A549 (cell line): ENCODE measurements around the gene GATA2. TPM values are rescaled to one million over a fixed set of nuclear protein-coding genes. Genes with fewer than 3 reads are reported as not detected.

ENCODE experiments used
- ATAC-seq, 2 experiments: fragments of 200-7000 bp in 1 of 2; fragments of >200 bp in 1 of 2; cut with Nextera tagmentation in 1 of 2; cut with Tn5 transposase in 1 of 2; 3 replicates each; pipeline versions ENCODE4 v1.8.0 to v1.9.1; 2018 to 2020; ENCODE audit warnings: mild to moderate bottlenecking in 1 of 2, moderate library complexity in 1 of 2
- CTCF ChIA-PET: fragments of 300-600 bp; sonication (Branson Sonifier 250); formaldehyde crosslinking; extraction: SDS; loops from one replicate; lab custom pipeline; 2021; ENCODE audit warnings: antibody characterized with exemption, inconsistent platforms; lab: Yijun Ruan, JAX
- POLR2A ChIA-PET: fragments of 350-600 bp; formaldehyde crosslinking; extraction: SDS; loops from one replicate; lab custom pipeline; 2021; ENCODE audit warnings: antibody characterized with exemption, inconsistent platforms; lab: Yijun Ruan, JAX
- DNase-seq, 2 experiments: peaks; one replicate each; pipeline versions ENCODE4 v3.0.0 to v3.0.0-alpha.2; 2011 to 2016; ENCODE audit warnings: low read depth in 1 of 2, low spot score in 1 of 2
- FAIRE-seq: peaks from 2 replicates; lab custom pipeline; 2011; peaks lifted over from hg19 to GRCh38; lab: Jason Lieb, UNC
- H3K27ac ChIP-seq, 2 experiments: fragments of >200 bp; sonication (Bioruptor Twin); formaldehyde crosslinking; 3 replicates each; pipeline ENCODE4 v1.5.1; 2016 to 2017
- H3K4me1 ChIP-seq: fragments of >200 bp; sonication (Bioruptor Twin); formaldehyde crosslinking; 3 replicates; pipeline ENCODE4 v1.6.1; 2016
- H3K4me2 ChIP-seq: fragments of >200 bp; sonication (Bioruptor Twin); formaldehyde crosslinking; 3 replicates; pipeline ENCODE4 v1.6.1; 2016
- H3K4me3 ChIP-seq: fragments of >200 bp; sonication (Bioruptor Twin); formaldehyde crosslinking; 3 replicates; pipeline ENCODE4 v1.5.1; 2016
- H3K9me3 ChIP-seq: fragments of >200 bp; sonication (Bioruptor Twin); formaldehyde crosslinking; 3 replicates; pipeline ENCODE4 v1.6.1; 2016
- BHLHE40 ChIP-seq: IDR thresholded peaks from 2 replicates; pipeline ENCODE4 v1.6.1; 2012; ENCODE audit warnings: low read depth, low read length, inconsistent platforms
- EHF ChIP-seq: fragments of 250-450 bp; sonication (Bioruptor Pico); IDR thresholded peaks from 2 replicates; pipeline ENCODE4 v1.5.0; 2020; ENCODE audit warnings: mild to moderate bottlenecking
- ESRRA ChIP-seq: fragments of 150-350 bp; IDR thresholded peaks from 2 replicates; pipeline ENCODE4 v1.6.1; 2014; ENCODE audit warnings: mild to moderate bottlenecking, low read length, borderline replicate concordance
- FOSL2 ChIP-seq, 2 experiments: fragments of 450-650 bp in 1 of 2; fragments of >200 bp in 1 of 2; sonication (Bioruptor Twin) in 1 of 2; formaldehyde crosslinking; IDR thresholded peaks; 2 replicates each; pipeline versions ENCODE4 v1.5.0 to v1.6.1; 2016 to 2020; ENCODE audit warnings: mild to moderate bottlenecking in 1 of 2, moderate library complexity in 1 of 2
- FOXS1 ChIP-seq: fragments of 250-450 bp; sonication (Bioruptor Pico); IDR thresholded peaks from 2 replicates; pipeline ENCODE4 v1.5.0; 2020; ENCODE audit warnings: mild to moderate bottlenecking, moderate library complexity
- HDAC2 ChIP-seq: fragments of 200-600 bp; sonication (generic); IDR thresholded peaks from 2 replicates; pipeline ENCODE4 v1.6.1; 2016
- HOXB13 ChIP-seq: fragments of 250-450 bp; sonication (Bioruptor Pico); IDR thresholded peaks from 2 replicates; pipeline ENCODE4 v1.5.0; 2020; ENCODE audit warnings: low read depth, mild to moderate bottlenecking, moderate library complexity
- JUN ChIP-seq, 2 experiments: fragments of >200 bp; sonication (Bioruptor Twin); formaldehyde crosslinking; IDR thresholded peaks; 2 replicates in 1 of 2; 3 replicates in 1 of 2; pipeline ENCODE4 v1.6.1; 2016 to 2017
- PHF8 ChIP-seq: fragments of 200-600 bp; sonication (generic); IDR thresholded peaks from 2 replicates; pipeline ENCODE4 v1.6.1; 2016; ENCODE audit warnings: low read depth, mild to moderate bottlenecking, antibody characterized with exemption, moderate library complexity, borderline replicate concordance
- RCOR1 ChIP-seq: fragments of 150-350 bp; IDR thresholded peaks from 2 replicates; pipeline ENCODE4 v1.6.1; 2014; ENCODE audit warnings: antibody characterized with exemption, low read length, low read depth
- RFX5 ChIP-seq: fragments of 450-650 bp; IDR thresholded peaks from 2 replicates; pipeline ENCODE4 v1.7.1; 2014; ENCODE audit warnings: antibody characterized with exemption, mild to moderate bottlenecking, moderate library complexity
- TP53 ChIP-seq: fragments of 250-450 bp; sonication (Bioruptor Pico); IDR thresholded peaks from 2 replicates; pipeline ENCODE4 v1.5.0; 2021; ENCODE audit warnings: mild to moderate bottlenecking, moderate library complexity
- ZC3H11A ChIP-seq: fragments of 450-650 bp; IDR thresholded peaks from 2 replicates; pipeline ENCODE4 v1.6.1; 2014; ENCODE audit warnings: antibody characterized with exemption, mild to moderate bottlenecking
- WGBS: methylation state at CpG from one replicate; pipeline ENCODE4 v1.1.6; 2017; ENCODE audit errors: missing lambda C conversion rate; 5-methylcytosine and 5-hydroxymethylcytosine counted together
- polyA plus RNA-seq, 4 experiments: library from polyadenylated mRNA; depleted of rRNA in 3 of 4; stranded (reverse); fragments of >200 nt; fragmentation: RNase III in 1 of 4; extraction: RNeasy Plus Mini Kit Qiagen cat#74134 plus additional on column Dnase treatment in 1 of 4; gene quantifications; 2 replicates in 3 of 4; 3 replicates in 1 of 4; pipeline ENCODE4 v1.2.3, GENCODE V29; 2011 to 2017
- TF ChIP-seq, protein P1 (sequence below): fragments of 200-600 bp; sonication (generic); IDR thresholded peaks from 2 replicates; pipeline ENCODE4 v1.6.1; 2016; ENCODE audit warnings: antibody characterized with exemption, mild to moderate bottlenecking, moderate library complexity
- TF ChIP-seq, protein P2 (sequence below): IDR thresholded peaks from 2 replicates; pipeline ENCODE4 v1.6.1; 2012
- TF ChIP-seq, protein P3 (sequence below): fragments of 250-450 bp; sonication (Bioruptor Pico); IDR thresholded peaks from 2 replicates; pipeline ENCODE4 v1.5.0; 2020; ENCODE audit warnings: low read depth, mild to moderate bottlenecking, moderate library complexity
- TF ChIP-seq, protein P4 (sequence below): IDR thresholded peaks from 2 replicates; pipeline ENCODE4 v1.6.1; 2012; ENCODE audit warnings: low read depth, borderline replicate concordance
- TF ChIP-seq, protein P5 (sequence below): fragments of >200 bp; sonication (Bioruptor Twin); formaldehyde crosslinking; IDR thresholded peaks from 3 replicates; pipeline ENCODE4 v1.6.1; 2016

Gene GATA2
- polyA plus RNA-seq, 2 of the 4 experiments (the other 2 are of a cell fraction) = 0.68 to 4.9 TPM

DNA sequence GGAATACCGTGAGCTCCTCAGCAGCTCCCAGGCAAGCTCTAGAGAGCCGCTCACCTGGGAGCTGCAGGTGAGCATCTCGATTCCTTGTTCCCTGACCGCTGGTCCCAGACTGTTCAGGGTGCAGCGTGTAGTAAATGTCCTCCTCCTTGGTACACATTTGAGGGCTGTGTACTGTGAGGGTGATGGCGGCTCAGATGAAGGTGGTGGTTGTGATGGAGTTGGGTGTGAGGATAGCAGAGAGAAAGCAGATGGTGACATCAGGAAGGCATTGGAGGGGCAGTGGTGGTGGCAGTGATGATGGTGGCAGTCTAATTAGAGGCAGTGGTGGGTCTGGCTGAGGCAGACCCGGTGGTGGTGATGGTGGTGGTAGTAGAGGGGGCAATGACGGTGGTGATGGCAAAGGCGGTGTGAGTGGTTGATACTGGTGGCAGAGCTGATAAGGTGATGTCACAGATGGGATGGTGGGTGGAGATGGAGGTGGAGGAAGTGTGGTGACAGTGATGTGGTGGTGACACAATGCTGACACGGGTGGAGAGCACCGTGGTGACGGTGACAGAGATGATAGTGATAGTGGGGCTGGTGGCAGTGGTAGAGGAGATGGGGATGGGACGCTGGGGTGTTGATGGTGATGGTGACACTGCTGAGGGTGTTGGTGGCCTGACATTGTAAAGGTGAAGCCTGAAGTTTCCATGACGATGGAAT, 26.0 kb downstream of the GATA2 start, which contains the start of gene DNAJB8 (continued):
- TF ChIP-seq, protein P1, sequence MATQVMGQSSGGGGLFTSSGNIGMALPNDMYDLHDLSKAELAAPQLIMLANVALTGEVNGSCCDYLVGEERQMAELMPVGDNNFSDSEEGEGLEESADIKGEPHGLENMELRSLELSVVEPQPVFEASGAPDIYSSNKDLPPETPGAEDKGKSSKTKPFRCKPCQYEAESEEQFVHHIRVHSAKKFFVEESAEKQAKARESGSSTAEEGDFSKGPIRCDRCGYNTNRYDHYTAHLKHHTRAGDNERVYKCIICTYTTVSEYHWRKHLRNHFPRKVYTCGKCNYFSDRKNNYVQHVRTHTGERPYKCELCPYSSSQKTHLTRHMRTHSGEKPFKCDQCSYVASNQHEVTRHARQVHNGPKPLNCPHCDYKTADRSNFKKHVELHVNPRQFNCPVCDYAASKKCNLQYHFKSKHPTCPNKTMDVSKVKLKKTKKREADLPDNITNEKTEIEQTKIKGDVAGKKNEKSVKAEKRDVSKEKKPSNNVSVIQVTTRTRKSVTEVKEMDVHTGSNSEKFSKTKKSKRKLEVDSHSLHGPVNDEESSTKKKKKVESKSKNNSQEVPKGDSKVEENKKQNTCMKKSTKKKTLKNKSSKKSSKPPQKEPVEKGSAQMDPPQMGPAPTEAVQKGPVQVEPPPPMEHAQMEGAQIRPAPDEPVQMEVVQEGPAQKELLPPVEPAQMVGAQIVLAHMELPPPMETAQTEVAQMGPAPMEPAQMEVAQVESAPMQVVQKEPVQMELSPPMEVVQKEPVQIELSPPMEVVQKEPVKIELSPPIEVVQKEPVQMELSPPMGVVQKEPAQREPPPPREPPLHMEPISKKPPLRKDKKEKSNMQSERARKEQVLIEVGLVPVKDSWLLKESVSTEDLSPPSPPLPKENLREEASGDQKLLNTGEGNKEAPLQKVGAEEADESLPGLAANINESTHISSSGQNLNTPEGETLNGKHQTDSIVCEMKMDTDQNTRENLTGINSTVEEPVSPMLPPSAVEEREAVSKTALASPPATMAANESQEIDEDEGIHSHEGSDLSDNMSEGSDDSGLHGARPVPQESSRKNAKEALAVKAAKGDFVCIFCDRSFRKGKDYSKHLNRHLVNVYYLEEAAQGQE = no peak
- TF ChIP-seq EHF (CRISPR knock-in tag) (no peak), RFX5 (no peak), TP53 (CRISPR knock-in tag) (no peak)

DNA sequence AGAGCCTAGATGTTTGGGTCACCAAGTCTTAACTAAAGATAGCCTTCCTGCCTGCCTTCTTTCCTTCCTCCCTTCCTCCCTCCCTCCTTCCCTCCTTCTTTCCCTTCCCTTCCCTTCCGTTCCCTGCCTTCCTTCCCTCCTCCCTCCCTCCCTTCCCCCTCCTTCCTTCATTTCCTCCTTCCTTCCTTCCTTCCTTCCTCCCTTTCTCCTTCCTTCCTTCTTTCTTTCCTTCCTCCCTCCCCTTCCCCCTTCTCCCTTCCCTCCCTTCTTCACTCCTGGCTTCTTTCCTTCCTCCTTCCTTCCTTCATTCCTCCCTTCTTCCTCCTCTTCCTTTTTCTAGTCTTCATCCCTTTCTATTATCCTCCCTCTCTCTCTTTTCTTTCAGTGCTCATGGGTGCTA, 28.3 kb downstream of the GATA2 start:
- TF ChIP-seq PHF8 (no peak), ZC3H11A (no peak), HDAC2 (no peak), FOXS1 (CRISPR knock-in tag) (no peak), JUN (IDR thresholded peaks at IDR 0.05) (no peak), ESRRA (no peak)
- TF ChIP-seq, protein P2, sequence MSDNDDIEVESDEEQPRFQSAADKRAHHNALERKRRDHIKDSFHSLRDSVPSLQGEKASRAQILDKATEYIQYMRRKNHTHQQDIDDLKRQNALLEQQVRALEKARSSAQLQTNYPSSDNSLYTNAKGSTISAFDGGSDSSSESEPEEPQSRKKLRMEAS = no peak
- POLR2A ChIA-PET = no interaction called here
- no peak for FAIRE-seq
- no peak for ATAC-seq
- Histone ChIP-seq H3K9me3 (no peaks in the 10 kb centered on the region), H3K4me3 (no peak overlapping the region), H3K4me2 (no peak overlapping the region), H3K4me1 (no peaks in the 10 kb centered on the region), H3K27ac (no peak overlapping the region)
- WGBS = no CpG with 5 or more reads among the region's 1 CpG
- DNase-seq = no peak
- CTCF ChIA-PET = no interaction called here

DNA sequence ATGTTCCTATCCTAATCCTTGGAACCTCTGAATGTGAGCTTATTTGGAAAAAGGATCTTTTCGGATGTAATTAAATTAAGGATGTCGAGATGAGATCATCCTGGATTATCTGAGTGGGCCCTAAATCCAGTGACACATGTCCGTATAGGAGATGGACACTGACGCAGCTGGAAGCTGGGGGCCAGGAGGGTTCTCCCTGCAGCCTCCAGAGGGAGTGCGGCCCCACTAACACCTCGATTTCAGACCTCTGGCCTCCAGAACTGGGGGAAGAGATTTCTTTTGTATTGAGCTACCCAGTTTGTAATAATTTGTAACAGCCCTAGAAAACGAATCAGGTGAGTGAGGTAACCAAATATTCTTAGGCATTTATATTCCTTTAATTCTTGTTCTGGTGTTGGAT, 28.8 kb downstream of the GATA2 start:
- DNase-seq (no peak), FAIRE-seq (no peak), ATAC-seq (no peak)
- no peak for TF ChIP-seq FOXS1 (CRISPR knock-in tag)
- no peak for TF ChIP-seq HOXB13 (CRISPR knock-in tag)
- no peak for TF ChIP-seq FOSL2 (IDR thresholded peaks at IDR 0.05)
- TF ChIP-seq FOSL2 (CRISPR knock-in tag; IDR thresholded peaks at IDR 0.05) = no peak
- TF ChIP-seq BHLHE40 = no peak
- TF ChIP-seq, protein P3, sequence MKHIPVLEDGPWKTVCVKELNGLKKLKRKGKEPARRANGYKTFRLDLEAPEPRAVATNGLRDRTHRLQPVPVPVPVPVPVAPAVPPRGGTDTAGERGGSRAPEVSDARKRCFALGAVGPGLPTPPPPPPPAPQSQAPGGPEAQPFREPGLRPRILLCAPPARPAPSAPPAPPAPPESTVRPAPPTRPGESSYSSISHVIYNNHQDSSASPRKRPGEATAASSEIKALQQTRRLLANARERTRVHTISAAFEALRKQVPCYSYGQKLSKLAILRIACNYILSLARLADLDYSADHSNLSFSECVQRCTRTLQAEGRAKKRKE = no peak
- TF ChIP-seq, protein P4, sequence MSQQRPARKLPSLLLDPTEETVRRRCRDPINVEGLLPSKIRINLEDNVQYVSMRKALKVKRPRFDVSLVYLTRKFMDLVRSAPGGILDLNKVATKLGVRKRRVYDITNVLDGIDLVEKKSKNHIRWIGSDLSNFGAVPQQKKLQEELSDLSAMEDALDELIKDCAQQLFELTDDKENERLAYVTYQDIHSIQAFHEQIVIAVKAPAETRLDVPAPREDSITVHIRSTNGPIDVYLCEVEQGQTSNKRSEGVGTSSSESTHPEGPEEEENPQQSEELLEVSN = no peak
- TF ChIP-seq, protein P5, sequence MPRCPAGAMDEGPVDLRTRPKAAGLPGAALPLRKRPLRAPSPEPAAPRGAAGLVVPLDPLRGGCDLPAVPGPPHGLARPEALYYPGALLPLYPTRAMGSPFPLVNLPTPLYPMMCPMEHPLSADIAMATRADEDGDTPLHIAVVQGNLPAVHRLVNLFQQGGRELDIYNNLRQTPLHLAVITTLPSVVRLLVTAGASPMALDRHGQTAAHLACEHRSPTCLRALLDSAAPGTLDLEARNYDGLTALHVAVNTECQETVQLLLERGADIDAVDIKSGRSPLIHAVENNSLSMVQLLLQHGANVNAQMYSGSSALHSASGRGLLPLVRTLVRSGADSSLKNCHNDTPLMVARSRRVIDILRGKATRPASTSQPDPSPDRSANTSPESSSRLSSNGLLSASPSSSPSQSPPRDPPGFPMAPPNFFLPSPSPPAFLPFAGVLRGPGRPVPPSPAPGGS = no peak
- no peak for TF ChIP-seq RCOR1
- POLR2A ChIA-PET = no interaction called here
- Histone ChIP-seq H3K4me1 (no peaks in the 10 kb centered on the region), H3K9me3 (no peaks in the 10 kb centered on the region), H3K4me3 (no peak overlapping the region), H3K27ac (no peak overlapping the region), H3K4me2 (no peak overlapping the region)
- CTCF ChIA-PET = no interaction called here
- 42% methylated on average over 7 of the region's 7 CpGs for WGBS
